ENCODE results near the gene PLCD4.

GRCh38 chr2:218648088-218648786 is 40.5 kb downstream of the PLCD4 start:
- TF ChIP-seq CTCF (IDR thresholded peaks at IDR 0.05 in 4 of 5, conservative IDR thresholded peaks at IDR 0.05 in 1 of 5) (peak; percentile 54 to 79 (median 71)), POLR2A (IDR thresholded peaks at IDR 0.05) (no peak)

All from gastrocnemius medialis (tissue), 4 donors.